ENCODE measurements around the gene OR6S1.

Gene OR6S1

DNA sequence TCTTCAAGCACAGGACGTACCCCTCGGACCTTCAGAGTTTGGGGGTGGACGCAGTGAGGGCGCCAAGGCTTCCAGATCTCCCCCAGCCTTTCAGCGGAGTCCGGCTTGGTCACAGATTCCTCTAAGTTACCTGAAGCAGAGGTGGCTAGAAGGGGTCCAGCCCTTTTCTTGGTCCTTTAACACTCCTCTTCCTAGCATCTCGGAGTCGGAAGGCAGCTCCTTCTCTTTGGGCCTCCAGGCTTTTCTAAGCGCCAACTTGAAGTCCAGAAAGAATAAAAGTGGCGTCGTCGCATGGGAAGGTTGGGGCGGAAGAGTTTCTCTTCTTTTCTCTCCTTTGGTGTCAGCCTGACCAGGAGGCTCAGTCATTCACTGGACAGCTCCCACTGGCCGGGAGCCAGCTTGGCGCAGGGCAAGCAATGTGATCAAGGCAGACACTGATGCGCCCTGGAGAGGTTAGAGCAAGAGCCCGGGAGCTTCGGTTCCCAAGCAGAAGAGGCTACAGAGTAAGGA is 9.6 kb downstream of the OR6S1 start:
- Histone ChIP-seq H3K9ac (ENCODE audit: low read length) (no peak overlapping the region), H2BK12ac (ENCODE audit: low read length) (no peak overlapping the region), H3K4me3 (ENCODE audit: low read depth, low read length) (peak overlapping the region; percentile 67), H3K79me1 (ENCODE audit: low read length) (no peaks in the 10 kb centered on the region), H3K27me3 (ENCODE audit: insufficient read depth, low read length) (no peaks in the 10 kb centered on the region), H3K9me3 (ENCODE audit: insufficient read depth, low read depth, low read length) (no peaks in the 10 kb centered on the region), H3K4ac (ENCODE audit: low read depth, low read length) (no peak overlapping the region), H3K14ac (ENCODE audit: low read length) (no peak overlapping the region), H3K4me2 (ENCODE audit: low read length) (peak overlapping the region; percentile 77), H4K8ac (ENCODE audit: low read depth, low read length) (no peak overlapping the region), H3K23ac (ENCODE audit: low read length) (no peak overlapping the region), H4K12ac (ENCODE audit: low read depth, low read length) (no peak overlapping the region), H4K91ac (ENCODE audit: low read depth, low read length) (no peak overlapping the region), H3K79me2 (ENCODE audit: control insufficient read depth, insufficient read depth, low read length, poor library complexity) (no peaks in the 10 kb centered on the region), H2AFZ (ENCODE audit: insufficient read depth, low read length, poor library complexity) (no peak overlapping the region), H3K4me1 (ENCODE audit: control insufficient read depth in 1 of 2, insufficient read depth in 2 of 2, low read length in 2 of 2) (peaks cover 8 to 10% of the 10 kb centered on the region in 2 experiments), H2BK5ac (ENCODE audit: low read depth, low read length, poor library complexity) (no peak overlapping the region), H2AK5ac (ENCODE audit: low read length) (no peak overlapping the region), H3K18ac (ENCODE audit: low read length) (no peak overlapping the region), H3K36me3 (ENCODE audit: control insufficient read depth in 1 of 2, insufficient read depth in 2 of 2, low read length in 2 of 2) (no peaks in the 10 kb centered on the region), H2BK120ac (ENCODE audit: insufficient read depth, low read length, poor library complexity) (no peak overlapping the region), H3K27ac (ENCODE audit: low read depth, low read length) (no peak overlapping the region)
- DNase-seq: peak; percentile 40 to 73
- WGBS (ENCODE audit: extremely low coverage, insufficient coverage, insufficient read length): no CpG with 5 or more reads among the region's 18 CpGs

DNA sequence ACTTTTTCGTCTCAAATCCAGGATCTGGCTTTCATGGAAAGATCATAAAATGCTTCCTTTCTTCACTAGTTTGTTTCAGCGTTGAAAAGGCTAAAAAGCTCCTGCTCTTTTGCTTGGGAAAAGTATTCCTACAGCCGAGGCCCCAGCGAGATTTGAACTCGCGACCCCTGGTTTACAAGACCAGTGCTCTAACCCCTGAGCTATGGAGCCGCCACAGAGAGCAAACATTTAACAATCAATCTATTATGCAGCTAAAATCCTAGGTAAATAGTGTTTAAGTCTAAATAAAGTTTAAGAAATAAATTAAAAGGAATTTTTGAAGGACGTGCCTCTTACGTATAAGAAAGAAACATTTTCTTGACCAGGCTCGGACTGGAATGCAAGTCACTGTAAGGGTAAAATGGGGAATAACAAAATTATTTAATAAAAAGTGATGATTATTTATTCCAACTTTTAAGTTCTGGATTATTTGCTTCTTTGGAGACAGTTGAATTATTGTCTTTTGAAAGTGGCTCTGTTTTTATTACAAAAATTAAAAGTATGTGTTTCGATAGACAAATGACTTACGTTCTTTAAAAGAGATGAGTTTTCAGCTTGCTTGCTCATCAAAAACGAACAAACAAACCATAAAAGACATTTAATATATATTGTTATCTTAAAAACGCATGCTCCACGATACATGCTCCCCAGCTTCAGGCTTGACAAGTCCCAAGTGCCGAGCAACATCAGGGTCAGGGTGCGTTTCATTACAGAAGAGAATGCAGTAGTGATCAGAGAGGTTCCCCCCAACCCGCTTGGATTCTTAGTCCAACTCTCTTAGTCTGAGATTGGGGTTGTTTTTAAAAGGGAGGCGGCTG is 10.2 kb downstream of the OR6S1 start:
- Histone ChIP-seq H3K4me1 (ENCODE audit: control insufficient read depth in 1 of 2, insufficient read depth in 2 of 2, low read length in 2 of 2) (peaks cover 11 to 14% of the 10 kb centered on the region in 2 experiments), H2AFZ (ENCODE audit: insufficient read depth, low read length, poor library complexity) (peak overlapping the region; percentile 81), H3K18ac (ENCODE audit: low read length) (no peak overlapping the region), H4K12ac (ENCODE audit: low read depth, low read length) (no peak overlapping the region), H2BK5ac (ENCODE audit: low read depth, low read length, poor library complexity) (no peak overlapping the region), H3K79me1 (ENCODE audit: low read length) (no peaks in the 10 kb centered on the region), H2BK12ac (ENCODE audit: low read length) (no peak overlapping the region), H2AK5ac (ENCODE audit: low read length) (no peak overlapping the region), H3K9ac (ENCODE audit: low read length) (no peak overlapping the region), H3K23ac (ENCODE audit: low read length) (no peak overlapping the region), H3K79me2 (ENCODE audit: control insufficient read depth, insufficient read depth, low read length, poor library complexity) (no peaks in the 10 kb centered on the region), H3K4me2 (ENCODE audit: low read length) (peak overlapping the region; percentile 84), H4K91ac (ENCODE audit: low read depth, low read length) (no peak overlapping the region), H3K27me3 (ENCODE audit: insufficient read depth, low read length) (no peaks in the 10 kb centered on the region), H3K14ac (ENCODE audit: low read length) (no peak overlapping the region), H3K4ac (ENCODE audit: low read depth, low read length) (no peak overlapping the region), H4K8ac (ENCODE audit: low read depth, low read length) (no peak overlapping the region), H2BK120ac (ENCODE audit: insufficient read depth, low read length, poor library complexity) (no peak overlapping the region), H3K4me3 (ENCODE audit: low read depth, low read length) (peak overlapping the region; percentile 67), H3K27ac (ENCODE audit: low read depth, low read length) (no peak overlapping the region), H3K36me3 (ENCODE audit: control insufficient read depth in 1 of 2, insufficient read depth in 2 of 2, low read length in 2 of 2) (no peaks in the 10 kb centered on the region), H3K9me3 (ENCODE audit: insufficient read depth, low read depth, low read length) (no peaks in the 10 kb centered on the region)
- DNase-seq: peak in 1 of 2 donors; percentile 72
- WGBS (ENCODE audit: extremely low coverage, insufficient coverage, insufficient read length): no CpG with 5 or more reads among the region's 19 CpGs

DNA sequence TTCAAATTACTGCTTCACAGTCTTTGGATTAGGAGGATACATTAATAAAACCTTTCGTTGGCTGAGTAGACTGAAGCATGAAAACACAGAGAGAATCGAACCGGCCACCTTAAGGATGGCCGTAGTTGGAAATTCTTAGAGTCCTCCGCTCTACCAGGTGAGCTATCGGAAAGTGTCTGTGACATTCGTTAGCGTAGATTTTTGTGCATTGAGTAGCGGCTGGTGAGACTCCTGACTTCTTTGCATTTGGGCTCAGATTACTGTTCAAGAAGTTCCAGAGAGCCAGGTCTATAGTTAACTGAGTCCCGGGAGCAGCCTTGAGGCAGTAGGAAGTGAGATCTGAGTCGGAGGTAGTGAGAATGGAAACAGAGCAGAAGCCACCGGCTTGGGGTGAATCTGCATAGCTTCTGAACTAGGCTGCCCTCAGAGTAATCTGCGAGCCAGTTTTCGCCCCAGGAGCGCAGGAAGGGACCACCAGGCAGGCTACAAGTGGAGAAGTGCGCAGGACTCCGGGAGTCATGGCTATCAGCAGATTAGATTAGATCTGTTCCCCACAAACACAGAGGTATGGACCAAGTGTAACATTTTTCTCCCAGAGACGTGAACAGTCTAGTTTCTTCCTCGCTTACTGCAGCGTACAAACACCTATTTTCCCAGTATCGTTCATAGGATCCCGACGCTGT is 11.0 kb downstream of the OR6S1 start:
- peak; percentile 37 to 55 for DNase-seq
- H3K4me1 ChIP-seq (ENCODE audit: control insufficient read depth in 1 of 2, insufficient read depth in 2 of 2, low read length in 2 of 2): peaks cover 14 to 15% of the 10 kb centered on the region in 2 experiments
- no peak overlapping the region for H2BK120ac ChIP-seq (ENCODE audit: insufficient read depth, low read length, poor library complexity)
- H2AFZ ChIP-seq (ENCODE audit: insufficient read depth, low read length, poor library complexity): peak overlapping the region; percentile 81
- no peak overlapping the region for H4K91ac ChIP-seq (ENCODE audit: low read depth, low read length)
- no peak overlapping the region for H3K18ac ChIP-seq (ENCODE audit: low read length)
- no peaks in the 10 kb centered on the region for H3K79me1 ChIP-seq (ENCODE audit: low read length)
- no peak overlapping the region for H4K8ac ChIP-seq (ENCODE audit: low read depth, low read length)
- H2AK5ac ChIP-seq (ENCODE audit: low read length): no peak overlapping the region
- H3K4me2 ChIP-seq (ENCODE audit: low read length): peak overlapping the region; percentile 84
- no peak overlapping the region for H3K27ac ChIP-seq (ENCODE audit: low read depth, low read length)
- no peak overlapping the region for H3K14ac ChIP-seq (ENCODE audit: low read length)
- no peaks in the 10 kb centered on the region for H3K36me3 ChIP-seq (ENCODE audit: control insufficient read depth in 1 of 2, insufficient read depth in 2 of 2, low read length in 2 of 2)
- no peak overlapping the region for H3K23ac ChIP-seq (ENCODE audit: low read length)
- H3K9me3 ChIP-seq (ENCODE audit: insufficient read depth, low read depth, low read length): no peaks in the 10 kb centered on the region
- H3K4me3 ChIP-seq (ENCODE audit: low read depth, low read length): peak overlapping the region; percentile 65
- H3K79me2 ChIP-seq (ENCODE audit: control insufficient read depth, insufficient read depth, low read length, poor library complexity): no peaks in the 10 kb centered on the region
- H2BK5ac ChIP-seq (ENCODE audit: low read depth, low read length, poor library complexity): no peak overlapping the region
- no peaks in the 10 kb centered on the region for H3K27me3 ChIP-seq (ENCODE audit: insufficient read depth, low read length)
- H4K12ac ChIP-seq (ENCODE audit: low read depth, low read length): no peak overlapping the region
- no CpG with 5 or more reads among the region's 23 CpGs for WGBS (ENCODE audit: extremely low coverage, insufficient coverage, insufficient read length)
- H3K9ac ChIP-seq (ENCODE audit: low read length): no peak overlapping the region
- no peak overlapping the region for H3K4ac ChIP-seq (ENCODE audit: low read depth, low read length)
- H2BK12ac ChIP-seq (ENCODE audit: low read length): no peak overlapping the region

DNA sequence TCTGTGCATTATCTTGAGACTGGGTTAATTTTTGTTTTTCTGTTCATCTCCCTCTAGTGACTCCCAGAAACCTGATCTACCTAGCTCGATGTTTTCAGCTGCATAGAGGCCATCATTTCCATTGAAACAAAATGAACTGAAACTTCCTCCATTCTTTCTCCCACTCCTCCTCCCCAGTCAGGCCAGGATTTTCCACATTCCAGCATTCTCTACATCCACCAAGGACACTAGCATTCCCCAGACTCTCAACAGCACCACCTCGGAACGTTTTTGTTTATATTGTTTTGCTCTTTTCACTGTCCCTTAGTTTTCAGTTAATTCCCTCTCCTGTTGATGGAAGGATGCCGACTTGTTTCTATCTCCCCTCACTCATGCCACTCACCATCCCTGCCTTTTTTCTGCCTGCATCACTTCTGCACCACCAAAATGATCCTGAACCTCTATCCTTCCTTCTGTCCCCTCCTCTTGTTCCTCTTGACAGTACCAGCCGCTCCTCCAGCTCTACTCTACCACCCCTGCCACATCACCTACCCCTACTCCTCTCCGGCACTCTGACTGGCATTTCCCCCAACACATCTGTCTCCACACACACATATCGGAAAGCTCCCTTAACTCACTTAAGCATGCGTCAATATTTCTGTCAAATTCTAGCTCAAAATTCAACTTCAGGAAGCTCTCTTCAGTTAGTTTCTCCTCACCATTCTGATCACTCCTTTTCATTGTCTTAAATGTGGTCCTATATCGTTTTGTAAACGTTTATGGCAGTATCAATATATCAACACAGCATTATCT is 13.2 kb downstream of the OR6S1 start:
- DNase-seq: peak in 1 of 2 donors; percentile 54
- Histone ChIP-seq H3K9me3 (ENCODE audit: insufficient read depth, low read depth, low read length) (no peaks in the 10 kb centered on the region), H3K4me2 (ENCODE audit: low read length) (peak overlapping the region; percentile 42), H2BK120ac (ENCODE audit: insufficient read depth, low read length, poor library complexity) (no peak overlapping the region), H2AK5ac (ENCODE audit: low read length) (no peak overlapping the region), H4K91ac (ENCODE audit: low read depth, low read length) (no peak overlapping the region), H3K4me3 (ENCODE audit: low read depth, low read length) (no peak overlapping the region), H3K14ac (ENCODE audit: low read length) (no peak overlapping the region), H2AFZ (ENCODE audit: insufficient read depth, low read length, poor library complexity) (no peak overlapping the region), H3K23ac (ENCODE audit: low read length) (no peak overlapping the region), H3K79me1 (ENCODE audit: low read length) (no peaks in the 10 kb centered on the region), H3K18ac (ENCODE audit: low read length) (no peak overlapping the region), H3K79me2 (ENCODE audit: control insufficient read depth, insufficient read depth, low read length, poor library complexity) (no peaks in the 10 kb centered on the region), H3K9ac (ENCODE audit: low read length) (no peak overlapping the region), H3K27ac (ENCODE audit: low read depth, low read length) (no peak overlapping the region), H2BK5ac (ENCODE audit: low read depth, low read length, poor library complexity) (no peak overlapping the region), H3K36me3 (ENCODE audit: control insufficient read depth in 1 of 2, insufficient read depth in 2 of 2, low read length in 2 of 2) (no peaks in the 10 kb centered on the region), H4K8ac (ENCODE audit: low read depth, low read length) (no peak overlapping the region), H4K12ac (ENCODE audit: low read depth, low read length) (no peak overlapping the region), H3K4ac (ENCODE audit: low read depth, low read length) (no peak overlapping the region), H2BK12ac (ENCODE audit: low read length) (no peak overlapping the region), H3K4me1 (ENCODE audit: control insufficient read depth in 1 of 2, insufficient read depth in 2 of 2, low read length in 2 of 2) (peaks cover 14 to 15% of the 10 kb centered on the region in 2 experiments), H3K27me3 (ENCODE audit: insufficient read depth, low read length) (no peaks in the 10 kb centered on the region)
- WGBS (ENCODE audit: extremely low coverage, insufficient coverage, insufficient read length): no CpG with 5 or more reads among the region's 10 CpGs
